GM19438 (cell line): Measurements from ENCODE around the gene ARMH1.
A peak's percentile ranks its signal among the peaks of the same experiment; 100 is the strongest.
"Not testable (repeated sequence)": the region's sequence is repeated elsewhere in the genome, so short reads cannot be mapped to it uniquely, and the experiment has no call there.

ENCODE experiments used
- ATAC-seq: cut with Tn5 transposase; IDR thresholded peaks from one replicate; pipeline ENCODE4 v1.9.1; 2021; ENCODE audit warnings: low read depth; ENCODE audit not compliant: unreplicated experiment

The ARMH1 gene

DNA sequence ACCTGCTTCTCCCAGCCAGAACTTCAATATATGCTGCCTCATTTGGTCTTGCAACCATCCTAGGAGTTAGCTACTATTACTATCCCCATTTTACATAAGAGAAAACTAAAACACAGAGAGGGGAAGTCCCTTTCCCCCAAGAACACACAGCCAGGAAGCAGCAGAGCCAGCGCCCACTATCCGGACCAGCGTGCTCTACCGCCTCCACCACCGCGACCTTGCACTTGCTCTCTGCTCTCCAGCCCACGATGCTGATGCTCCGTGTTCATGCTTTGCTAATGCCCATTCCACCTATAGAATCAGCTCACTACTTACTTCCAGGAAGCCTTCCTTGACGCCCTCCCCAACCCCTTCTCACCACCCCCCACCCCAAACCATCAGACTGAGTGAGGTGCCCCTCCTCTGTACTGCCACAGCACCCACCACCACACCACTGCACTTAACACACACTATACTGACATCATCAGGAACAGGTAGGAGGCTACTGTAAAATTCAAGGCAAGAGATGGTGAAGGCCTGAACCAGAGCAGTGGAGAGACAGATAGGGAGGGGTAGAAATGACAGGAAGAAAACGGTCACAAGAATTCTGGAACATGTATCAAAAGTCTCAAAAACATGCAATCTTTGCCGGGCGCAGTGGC lies 9.7 kb upstream of the ARMH1 start:
- ATAC-seq: no peak

DNA sequence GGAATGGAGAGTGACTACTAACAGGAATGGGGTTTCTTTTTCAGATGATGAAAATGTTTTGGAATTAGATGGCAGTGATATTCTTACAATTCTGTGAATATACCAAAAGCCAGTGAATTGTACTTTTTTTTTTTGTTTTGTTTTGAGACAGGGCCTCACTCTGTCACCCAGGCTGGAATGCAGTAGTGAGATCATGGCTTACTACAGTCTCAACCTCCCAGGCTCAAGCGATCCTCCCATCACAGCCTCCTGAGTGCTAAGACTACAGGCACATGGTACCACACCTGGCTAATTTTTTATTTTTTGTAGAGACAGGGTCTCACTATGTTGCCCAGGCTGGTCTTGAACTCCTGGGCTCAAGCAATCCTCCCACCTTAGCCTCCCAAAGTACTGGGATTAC lies 7.8 kb upstream of the ARMH1 start:
- ATAC-seq: not testable (repeated sequence)

DNA sequence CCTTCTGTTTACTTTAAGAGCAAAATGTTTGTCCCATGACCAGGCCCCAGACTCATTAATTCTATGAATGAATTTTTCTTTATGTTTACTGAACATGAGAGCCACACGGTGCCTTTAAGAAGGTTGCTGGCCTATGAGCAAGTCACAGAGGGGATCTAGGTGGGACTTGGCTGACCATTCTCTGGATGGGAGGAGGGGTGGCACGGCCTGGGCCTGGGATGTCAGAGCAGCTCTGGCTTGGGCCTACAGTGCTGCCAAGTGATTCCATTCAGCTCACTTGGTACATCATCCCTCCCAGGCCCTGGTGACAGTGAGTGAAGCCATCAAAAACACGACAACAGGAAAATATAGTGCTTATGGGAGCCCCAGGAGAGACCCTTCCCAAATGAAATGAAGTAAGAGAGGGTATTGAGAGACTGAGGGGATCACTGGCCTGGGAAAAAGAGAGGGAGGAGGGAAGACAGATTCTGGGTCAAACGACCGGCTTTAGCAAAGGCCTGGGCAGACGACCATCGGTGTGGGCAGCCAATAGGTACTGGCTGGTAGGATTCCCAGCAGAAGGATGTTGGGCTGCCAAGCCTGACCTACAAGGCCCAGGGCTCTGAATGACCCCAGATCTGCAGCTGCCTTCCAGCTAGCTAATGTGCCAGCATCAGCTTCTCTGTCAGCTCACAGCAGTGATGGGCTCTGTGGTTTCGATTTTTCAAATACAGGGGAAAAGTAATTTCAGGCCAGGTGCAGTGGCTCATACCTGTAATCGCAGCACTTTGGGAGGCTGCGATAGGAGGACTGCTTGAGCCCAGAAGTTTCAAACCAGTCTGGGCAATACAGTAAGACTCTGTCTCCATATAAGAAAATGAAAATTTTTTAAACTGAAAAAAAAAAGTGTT lies 3.5 kb upstream of the ARMH1 start:
- ATAC-seq: no peak

DNA sequence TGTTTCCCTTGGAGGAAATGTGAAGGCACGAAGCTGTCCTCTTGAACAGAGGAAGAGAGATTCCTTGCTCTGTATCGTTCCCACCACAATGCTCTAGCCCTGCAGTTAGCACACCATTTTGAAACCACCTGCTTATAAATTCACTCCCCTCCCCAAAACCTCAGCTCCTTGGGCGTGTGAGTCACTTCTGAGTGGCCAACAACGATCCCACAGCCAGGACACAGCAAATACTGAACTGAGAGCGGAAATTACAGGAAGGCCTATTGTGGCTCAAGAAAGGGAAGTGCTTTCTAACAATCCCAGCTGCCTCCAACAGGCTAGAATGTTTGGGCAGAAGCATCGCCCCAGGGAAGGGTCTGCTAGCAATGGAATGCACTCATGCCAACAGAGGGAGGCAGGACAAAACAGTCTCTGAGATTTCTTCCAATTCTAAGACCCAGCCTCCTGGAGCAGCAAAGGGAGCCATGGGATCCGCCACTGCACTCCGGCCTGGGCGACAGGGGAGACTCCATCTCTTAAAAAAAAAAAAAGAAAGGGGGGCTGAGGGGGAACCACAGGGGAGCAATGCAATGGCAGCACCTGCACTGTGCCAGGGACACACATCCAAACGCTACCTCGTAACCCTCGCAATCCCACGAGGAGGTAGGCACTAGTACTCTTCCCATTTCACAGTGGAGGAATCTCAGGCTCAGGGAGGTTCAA lies 2.1 kb upstream of the ARMH1 start:
- ATAC-seq: no peak

DNA sequence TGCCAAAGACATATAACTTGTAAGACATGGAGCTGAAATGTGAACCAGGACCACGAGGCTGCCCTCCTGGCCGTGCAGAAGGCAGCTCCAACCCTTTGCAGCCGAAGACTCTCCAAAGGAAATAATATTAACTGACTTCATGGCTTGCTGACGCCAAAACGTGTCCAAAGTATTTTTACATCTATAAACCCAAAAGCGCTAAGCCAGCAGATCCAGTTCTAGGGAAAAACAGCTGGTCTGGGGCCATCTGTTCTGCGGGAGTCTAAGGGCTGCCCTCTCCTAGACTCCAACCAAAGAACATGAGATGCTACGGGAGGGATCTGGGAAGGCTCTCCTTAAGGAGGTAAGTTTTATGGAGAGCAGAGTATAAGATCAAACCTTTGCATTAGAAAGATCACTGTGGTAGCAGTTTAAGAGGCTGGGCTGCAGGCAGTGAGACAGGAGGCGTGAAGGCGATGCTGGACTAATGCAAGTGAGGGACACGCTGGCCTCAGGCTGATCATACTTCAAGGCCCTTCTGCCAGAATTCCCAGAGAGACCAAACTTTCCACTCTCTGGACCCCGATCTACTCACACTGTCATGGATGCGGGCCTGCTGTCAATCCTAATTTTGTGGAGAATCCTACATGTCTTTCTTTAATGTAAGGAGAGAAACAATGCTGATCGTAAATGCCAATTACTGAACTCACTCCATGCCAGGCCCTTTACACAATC lies 1.4 kb upstream of the ARMH1 start:
- ATAC-seq: no peak

DNA sequence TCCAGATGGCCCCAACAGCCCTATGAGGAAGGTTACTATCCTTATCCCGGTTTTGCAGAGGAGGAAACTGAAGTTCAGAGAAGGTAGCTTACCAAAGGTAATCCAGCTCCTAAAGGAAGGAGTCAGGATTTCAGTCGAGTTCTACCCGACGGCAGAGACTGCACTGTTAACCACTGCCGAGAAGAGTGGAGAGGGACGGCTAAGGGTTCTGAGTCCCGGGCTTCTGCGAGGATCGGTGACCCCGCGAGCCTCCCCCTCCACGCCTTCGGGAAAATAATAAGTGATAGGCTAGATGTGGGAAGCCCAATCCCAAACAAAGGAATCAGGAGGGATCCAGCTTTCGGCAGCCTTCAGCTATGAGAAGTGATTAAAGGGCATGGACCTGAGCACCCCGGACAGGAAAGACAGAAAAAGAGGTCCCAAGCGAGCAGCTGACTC lies 820 bp upstream of the ARMH1 start:
- ATAC-seq: peak; percentile 8

DNA sequence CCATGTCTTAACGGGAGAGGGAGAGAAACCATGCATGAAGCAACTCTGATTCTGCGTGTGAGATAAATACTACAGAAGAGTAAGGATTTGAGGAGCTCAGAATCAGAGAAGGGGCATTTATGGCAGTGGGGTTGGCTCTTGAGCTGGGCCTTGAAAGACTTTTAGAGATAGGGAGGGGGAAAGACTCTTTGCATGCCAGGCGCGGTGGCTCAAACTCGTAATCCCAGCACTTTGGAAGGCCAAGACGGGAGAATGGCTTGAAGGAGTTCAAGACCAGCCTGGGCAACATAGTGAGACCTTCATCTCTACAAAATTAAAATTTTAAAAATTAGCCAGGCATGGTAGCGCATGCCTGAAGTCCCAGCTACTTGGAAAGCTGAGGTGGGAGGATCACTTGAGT lies 672 bp downstream of the ARMH1 start:
- ATAC-seq: no peak

DNA sequence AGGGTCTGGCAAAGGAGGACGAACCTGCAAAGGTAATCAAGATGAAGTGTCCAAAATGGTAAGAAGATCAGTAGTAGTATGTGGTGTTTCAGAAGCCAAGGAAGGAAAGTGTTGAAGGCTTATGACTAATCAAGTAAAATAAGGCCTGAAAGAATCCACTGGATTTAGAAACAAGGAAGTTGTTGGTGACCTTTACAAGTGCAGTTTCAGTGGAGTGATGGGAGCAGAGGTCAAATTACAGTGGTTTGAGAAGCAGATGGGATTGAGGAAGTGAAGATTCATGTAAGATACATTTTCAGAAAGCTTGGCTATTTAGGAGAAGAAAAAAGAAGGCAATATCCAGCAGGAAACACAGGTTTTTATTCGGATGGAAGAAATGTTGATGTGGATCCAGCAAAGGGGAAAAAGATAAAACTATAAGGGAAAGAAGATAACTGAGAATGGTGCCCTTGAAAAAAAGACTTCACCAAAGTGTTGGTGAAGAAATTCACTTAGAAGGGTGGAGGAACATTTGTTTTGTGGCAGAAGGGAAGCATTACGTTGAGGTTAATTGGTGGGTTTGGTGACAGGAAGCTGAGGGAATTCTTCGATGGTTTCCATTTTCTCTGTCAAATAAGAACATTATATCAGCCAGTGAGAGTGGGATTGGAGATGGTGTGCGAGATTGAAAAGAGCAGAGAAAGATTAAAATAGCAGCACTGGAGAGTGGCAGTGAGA lies 2.1 kb downstream of the ARMH1 start:
- ATAC-seq: no peak

DNA sequence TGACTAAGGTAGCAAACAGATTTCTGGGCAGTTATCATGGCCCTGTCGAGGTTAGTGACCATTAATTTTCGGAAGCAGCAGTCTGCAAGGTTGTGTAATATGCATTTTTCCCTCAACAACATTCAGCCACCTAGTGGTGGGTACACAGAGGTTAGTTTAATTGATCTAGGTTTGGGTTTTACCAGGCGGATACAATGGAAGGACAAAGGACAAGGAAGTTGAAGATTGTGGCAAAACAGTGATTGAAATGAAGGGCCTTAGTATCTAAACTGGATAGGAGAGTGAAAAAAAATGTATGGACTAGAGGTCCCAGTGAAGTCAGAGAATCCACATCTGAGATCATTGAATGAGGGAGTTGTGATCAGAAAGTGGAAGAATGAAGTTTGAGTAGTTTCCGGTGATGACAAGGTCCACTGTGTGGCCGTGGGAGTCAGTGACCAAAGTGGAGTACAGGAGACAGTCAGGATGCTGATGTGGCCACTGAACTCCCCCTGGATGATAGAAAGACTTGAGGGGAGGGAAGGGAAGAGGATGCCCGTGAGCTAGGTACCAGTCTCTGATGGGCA lies 2.8 kb downstream of the ARMH1 start:
- ATAC-seq: no peak

DNA sequence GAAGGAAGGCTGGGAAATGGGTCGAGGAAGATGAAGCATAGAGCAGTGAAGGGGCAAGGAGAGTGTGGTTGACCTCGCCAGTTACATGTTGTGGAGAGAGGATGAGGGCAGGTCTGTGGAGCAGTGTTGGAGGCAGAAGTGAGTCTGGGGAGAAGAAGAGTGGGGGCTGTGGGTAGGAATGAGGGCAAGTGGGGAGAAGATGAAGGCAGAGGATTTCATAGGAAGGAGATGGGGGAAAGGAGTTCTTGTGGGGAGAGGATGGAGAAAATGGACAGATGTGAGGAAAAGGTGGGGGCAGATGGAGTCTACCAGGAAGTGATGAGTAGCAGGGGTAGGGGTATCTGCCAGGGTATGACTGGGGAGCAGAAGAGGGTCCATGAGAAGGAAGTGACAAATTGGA lies 3.6 kb downstream of the ARMH1 start:
- no peak for ATAC-seq

DNA sequence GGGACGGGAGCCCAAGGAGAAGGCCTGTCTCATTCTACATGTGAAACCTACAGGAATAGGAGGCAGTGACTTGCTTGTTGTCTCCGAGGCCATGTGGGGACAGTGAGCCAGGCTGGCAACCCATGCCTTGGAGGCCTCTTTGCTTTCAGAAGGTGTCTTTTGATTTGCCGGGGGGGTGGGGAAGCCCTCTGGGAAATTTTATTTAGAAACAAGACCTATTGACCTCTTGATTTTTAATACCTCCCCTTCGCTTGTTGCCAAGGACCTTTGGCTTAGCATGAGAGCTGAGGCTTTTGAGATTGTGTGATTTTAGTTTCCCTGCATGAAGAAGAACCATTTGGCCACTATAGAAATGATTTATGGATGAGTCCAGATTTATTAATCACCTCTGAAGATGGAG lies 4.1 kb downstream of the ARMH1 start:
- no peak for ATAC-seq

DNA sequence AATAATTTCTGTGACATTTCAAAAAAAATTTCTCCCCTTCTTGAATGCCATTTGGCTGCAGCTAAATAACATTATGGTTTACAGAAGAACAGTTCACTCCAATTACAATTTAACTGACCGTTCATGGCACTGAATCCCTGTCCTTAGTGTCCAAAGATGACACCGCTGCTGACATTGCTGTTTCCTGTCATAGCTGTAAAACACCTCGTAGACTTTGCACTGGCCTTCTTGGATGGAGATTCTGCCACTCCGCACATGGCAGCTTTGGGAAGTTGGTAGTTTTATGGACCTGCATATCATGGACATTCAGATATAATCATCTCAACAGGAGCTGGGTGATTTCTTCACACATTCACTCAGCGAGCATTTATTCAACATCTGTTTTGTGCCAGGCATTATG lies 5.0 kb downstream of the ARMH1 start:
- ATAC-seq: no peak

DNA sequence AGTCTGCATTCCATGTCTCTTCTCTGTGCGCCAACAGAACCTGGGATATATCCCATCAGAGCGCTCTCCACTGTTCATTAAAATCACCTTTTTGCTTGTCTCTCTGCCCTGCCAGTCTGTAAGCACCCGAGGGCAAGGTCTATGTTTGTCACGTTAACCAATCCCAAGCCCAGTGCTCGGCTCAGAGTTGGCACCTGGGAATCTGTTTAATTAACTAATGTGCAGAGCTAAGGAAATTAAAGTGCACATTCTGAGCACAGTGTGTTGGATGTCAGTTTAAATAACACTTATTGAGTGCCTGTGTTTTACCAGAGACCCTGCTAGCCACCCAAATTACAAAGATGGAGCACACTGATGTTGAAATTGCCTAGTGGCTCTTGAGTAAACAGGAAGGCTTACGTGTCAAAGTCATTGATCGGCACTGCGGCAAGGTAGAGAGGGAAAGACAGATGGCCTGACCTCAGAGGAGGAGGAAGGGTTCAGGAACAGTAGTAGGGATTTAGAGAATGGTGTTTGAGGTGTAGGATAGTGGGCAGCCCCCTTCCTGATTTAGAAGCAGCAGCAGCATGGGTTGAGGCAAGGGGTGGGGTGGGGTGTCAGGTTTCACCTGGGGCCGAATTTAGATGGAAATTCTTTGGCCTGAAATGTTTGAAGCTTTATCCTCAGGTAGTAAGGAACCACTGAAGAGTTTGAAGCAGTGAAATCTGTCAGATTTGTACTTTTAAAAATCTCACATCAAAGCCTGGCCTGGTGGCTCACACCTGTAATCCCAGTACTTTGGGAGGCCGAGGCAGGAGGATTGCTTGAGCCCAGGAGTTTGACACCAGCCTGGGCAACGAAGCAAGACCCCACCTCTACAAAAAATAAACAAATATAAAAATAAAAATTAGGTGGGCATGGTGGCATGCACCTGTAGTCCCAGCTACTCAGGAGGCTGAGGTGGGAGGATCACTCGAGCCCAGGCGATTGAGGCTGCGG lies 7.7 kb downstream of the ARMH1 start:
- no peak for ATAC-seq

DNA sequence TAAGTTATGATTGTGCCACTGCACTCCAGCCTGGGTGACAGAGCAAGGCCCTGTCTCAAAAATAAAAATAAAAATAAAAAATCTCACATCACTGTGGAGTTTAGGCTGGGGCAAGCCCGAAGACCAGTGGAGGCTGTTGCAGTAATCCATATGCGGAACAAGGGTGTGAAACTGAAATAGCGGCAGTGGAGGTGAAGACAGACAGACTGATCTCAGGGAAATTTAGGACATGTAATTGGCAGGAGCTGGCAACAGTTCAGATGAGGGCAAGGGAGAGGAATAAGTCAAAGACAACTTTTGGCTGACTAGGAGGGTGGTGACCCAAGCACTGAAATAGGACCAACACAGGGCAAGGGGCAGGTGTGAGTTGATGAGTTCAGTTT lies 8.4 kb downstream of the ARMH1 start:
- ATAC-seq: no peak

DNA sequence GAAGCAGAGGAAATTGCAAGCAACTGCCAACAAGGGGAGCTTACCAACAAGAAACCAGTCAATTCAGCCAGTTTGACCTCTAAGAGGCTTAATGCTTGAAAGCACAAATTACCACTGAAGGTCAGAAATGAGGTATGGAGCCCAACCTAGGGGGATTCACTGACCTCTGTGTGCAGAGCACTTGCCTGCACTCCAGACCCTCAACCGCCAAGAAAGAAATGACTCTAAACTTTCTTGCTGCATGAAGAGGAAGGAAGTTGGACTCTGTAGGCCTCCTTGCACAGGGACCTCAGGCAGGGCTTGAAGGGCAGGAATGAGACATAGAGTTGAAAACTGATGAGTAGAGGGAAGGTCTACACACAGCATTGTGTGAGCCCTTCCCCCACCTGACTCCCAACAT lies 10.0 kb downstream of the ARMH1 start:
- peak; percentile 63 for ATAC-seq

DNA sequence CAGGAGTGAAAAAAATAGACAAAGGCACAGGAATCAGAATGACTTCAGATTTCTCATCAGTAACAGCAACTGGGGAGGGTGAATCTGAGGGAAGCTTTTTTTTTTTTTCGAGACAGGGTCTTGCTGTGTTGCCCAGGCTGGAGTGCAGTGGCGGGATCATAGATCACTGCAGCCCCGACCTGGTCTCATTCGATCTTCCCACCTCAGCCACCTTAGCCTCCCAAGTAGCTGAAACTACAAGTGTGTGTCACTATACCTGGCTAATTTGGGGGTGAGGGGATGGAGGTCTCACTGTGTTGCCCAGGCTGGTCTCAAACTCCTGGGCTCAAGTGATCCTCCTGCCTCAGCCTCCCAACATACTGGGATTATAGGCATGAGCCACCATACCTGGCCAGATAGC lies 10.7 kb downstream of the ARMH1 start:
- ATAC-seq: no peak

DNA sequence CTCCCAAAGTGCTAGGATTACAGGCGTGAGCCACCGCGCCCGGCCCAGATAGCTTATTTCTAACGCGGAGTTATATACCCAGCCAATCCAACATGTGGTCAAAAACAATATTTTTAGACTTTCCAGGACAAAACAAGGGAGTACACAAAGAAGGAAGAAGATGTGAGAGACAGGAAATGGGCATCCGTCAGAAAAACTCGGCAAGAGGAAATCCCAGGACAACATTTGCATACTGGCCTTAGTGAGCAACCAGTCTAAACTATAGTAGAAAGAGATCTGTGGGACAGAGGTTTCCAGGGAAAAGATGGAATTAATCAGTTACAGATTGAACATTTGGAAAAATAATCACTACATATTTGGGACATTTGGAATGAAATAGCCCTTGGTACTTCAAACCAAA lies 11.4 kb downstream of the ARMH1 start:
- no peak for ATAC-seq

DNA sequence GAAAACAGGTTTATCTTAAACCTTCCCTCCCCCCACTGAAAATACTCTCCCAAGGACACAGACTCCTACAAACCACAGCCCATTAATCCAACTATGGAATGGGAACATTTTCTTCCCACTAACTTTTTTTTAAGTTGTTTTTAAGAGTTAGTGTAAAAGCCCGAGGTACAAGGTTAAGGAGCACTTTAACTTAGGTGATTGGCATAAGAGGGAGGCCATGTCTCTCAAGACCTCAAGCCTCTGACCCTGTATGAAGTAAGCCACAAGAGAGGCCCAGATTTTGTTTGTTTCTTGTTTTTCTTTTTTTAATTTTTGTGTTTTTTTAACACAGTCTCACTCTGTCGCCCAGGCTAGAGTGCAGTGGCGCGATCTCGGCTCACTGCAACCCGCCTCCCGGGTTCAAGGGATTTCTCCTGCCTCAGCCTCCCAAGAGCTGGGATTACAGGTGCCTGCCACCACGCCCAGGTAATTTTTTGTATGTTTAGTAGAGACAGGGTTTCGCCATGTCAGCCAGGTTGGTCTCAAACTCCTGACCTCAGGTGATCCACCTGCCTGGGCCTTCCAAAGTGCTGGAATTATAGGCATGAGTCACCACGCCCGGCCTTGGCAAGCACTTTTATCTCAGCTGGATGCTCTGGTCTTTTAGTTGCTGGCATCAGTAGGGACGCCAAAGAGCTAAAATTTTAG lies 14.4 kb downstream of the ARMH1 start:
- ATAC-seq: no peak
